ENCODE data around the gene HMGCR. TPM values are rescaled to one million over a fixed set of nuclear protein-coding genes. Genes with fewer than 3 reads are reported as not detected.

Gene HMGCR
- total RNA-seq, 1 donor, result 49.3 TPM

- no peak for TF ChIP-seq CTCF (IDR thresholded peaks at IDR 0.05; ENCODE audit: insufficient read depth, low read length)
- no peak overlapping the region for H3K4me3 ChIP-seq (ENCODE audit: low read depth, low read length)
- DNase-seq (ENCODE audit: low read depth), result no peak
These were observed 17.4 kb upstream of the HMGCR start for GRCh38 chr5:75319638-75320037.

GRCh38 chr5:75320371-75320770, 16.6 kb upstream of the HMGCR start:
- TF ChIP-seq CTCF (IDR thresholded peaks at IDR 0.05; ENCODE audit: insufficient read depth, low read length), result no peak
- DNase-seq (ENCODE audit: low read depth), result no peak

GRCh38 chr5:75322066-75322465, 15.0 kb upstream of the HMGCR start:
- no peak overlapping the region for H3K4me3 ChIP-seq (ENCODE audit: low read depth, low read length)
- DNase-seq (ENCODE audit: low read depth), result no peak
- no peak for TF ChIP-seq CTCF (IDR thresholded peaks at IDR 0.05; ENCODE audit: insufficient read depth, low read length)

More at GRCh38 chr5:75320371-75320770, 16.6 kb upstream of the HMGCR start:
- no peak overlapping the region for H3K4me3 ChIP-seq (ENCODE audit: low read depth, low read length)

GRCh38 chr5:75324791-75325190, 12.2 kb upstream of the HMGCR start:
- no peak for DNase-seq (ENCODE audit: low read depth)
- H3K4me3 ChIP-seq (ENCODE audit: low read depth, low read length), result no peak overlapping the region
- TF ChIP-seq CTCF (IDR thresholded peaks at IDR 0.05; ENCODE audit: insufficient read depth, low read length), result no peak

- TF ChIP-seq CTCF (IDR thresholded peaks at IDR 0.05; ENCODE audit: insufficient read depth, low read length), result no peak
- no peak overlapping the region for H3K4me3 ChIP-seq (ENCODE audit: low read depth, low read length)
- no peak for DNase-seq (ENCODE audit: low read depth)
These were observed 11.8 kb upstream of the HMGCR start for GRCh38 chr5:75325242-75325641.

- TF ChIP-seq CTCF (IDR thresholded peaks at IDR 0.05; ENCODE audit: insufficient read depth, low read length), result no peak
- no peak for DNase-seq (ENCODE audit: low read depth)
- no peak overlapping the region for H3K4me3 ChIP-seq (ENCODE audit: low read depth, low read length)
These were observed 6.6 kb upstream of the HMGCR start for GRCh38 chr5:75330404-75330803.

Measured in fibroblast of the aortic adventitia (primary cell).